HG03139 (cell line): ENCODE measurements around the gene KRTAP23-1.

Experiments used
- ATAC-seq: cut with Tn5 transposase; IDR thresholded peaks from one replicate; pipeline ENCODE4 v1.9.1; 2021; ENCODE audit not compliant: unreplicated experiment

The KRTAP23-1 gene

GRCh38 chr21:30315701-30316100 lies 32.7 kb downstream of the KRTAP23-1 start:
- no peak for ATAC-seq

DNA sequence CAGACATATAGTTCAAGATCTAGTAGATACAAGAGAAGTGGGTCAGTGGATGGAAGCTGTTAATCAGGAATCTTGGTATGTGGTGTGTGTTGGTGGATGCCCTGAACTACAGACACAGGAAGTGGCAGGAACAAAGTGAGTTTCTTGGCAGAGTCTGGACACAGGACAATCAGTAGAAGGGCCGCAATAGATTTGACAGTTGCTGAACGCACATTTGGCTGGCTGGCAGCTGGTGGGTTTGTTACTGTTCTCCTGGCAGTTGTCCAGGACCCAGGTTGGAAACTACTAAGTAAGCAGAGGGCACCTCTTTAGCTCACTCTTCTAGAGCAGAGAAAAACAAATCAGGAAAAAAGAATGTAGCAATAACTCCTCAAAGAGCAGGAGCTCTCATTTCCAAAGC lies 41.5 kb downstream of the KRTAP23-1 start:
- no peak for ATAC-seq

GRCh38 chr21:30305136-30305535 lies 43.3 kb downstream of the KRTAP23-1 start:
- ATAC-seq, result no peak
